LNCAP (cell line): ENCODE results near the gene KCNK1.

Source experiments
- TF ChIP-seq, protein P1 (sequence below): fragments of 450-650 bp; IDR thresholded peaks from 2 replicates; pipeline ENCODE4 v1.5.1; 2017; ENCODE audit warnings: mild to moderate bottlenecking

KCNK1 gene

GRCh38 chr1:233620065-233620464, 6.2 kb downstream of the KCNK1 start:
- TF ChIP-seq, protein P1, sequence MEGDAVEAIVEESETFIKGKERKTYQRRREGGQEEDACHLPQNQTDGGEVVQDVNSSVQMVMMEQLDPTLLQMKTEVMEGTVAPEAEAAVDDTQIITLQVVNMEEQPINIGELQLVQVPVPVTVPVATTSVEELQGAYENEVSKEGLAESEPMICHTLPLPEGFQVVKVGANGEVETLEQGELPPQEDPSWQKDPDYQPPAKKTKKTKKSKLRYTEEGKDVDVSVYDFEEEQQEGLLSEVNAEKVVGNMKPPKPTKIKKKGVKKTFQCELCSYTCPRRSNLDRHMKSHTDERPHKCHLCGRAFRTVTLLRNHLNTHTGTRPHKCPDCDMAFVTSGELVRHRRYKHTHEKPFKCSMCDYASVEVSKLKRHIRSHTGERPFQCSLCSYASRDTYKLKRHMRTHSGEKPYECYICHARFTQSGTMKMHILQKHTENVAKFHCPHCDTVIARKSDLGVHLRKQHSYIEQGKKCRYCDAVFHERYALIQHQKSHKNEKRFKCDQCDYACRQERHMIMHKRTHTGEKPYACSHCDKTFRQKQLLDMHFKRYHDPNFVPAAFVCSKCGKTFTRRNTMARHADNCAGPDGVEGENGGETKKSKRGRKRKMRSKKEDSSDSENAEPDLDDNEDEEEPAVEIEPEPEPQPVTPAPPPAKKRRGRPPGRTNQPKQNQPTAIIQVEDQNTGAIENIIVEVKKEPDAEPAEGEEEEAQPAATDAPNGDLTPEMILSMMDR = no peak

GRCh38 chr1:233621923-233622322, 8.0 kb downstream of the KCNK1 start:
- TF ChIP-seq, protein P1 = no peak

- TF ChIP-seq, protein P1 = no peak
Measured at GRCh38 chr1:233624289-233624688, 10.4 kb downstream of the KCNK1 start.

GRCh38 chr1:233625087-233625486, 11.2 kb downstream of the KCNK1 start:
- TF ChIP-seq, protein P1 = no peak

- TF ChIP-seq, protein P1 = no peak
Measured at GRCh38 chr1:233625510-233625981, 11.6 kb downstream of the KCNK1 start.

GRCh38 chr1:233627376-233627775, 13.5 kb downstream of the KCNK1 start:
- TF ChIP-seq, protein P1 = no peak

DNA sequence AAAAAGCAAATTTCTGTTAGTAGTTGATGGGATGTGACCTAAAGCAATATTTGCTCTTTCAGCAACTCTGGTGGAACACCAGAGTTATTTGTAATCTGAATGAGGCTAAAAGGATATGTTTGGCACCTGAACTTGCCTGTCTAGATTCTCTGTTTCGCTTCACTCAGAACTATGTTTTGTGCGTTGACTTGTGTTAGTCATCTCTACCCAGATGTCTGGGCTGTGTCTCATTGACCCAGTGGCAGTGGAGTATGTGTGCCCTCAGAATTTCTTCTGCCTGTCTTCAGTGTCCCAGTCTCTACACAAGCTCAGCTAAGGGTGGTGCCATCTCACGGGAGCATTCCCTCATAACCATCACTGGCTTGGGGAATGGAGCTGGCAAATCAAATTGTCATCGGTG, 13.9 kb downstream of the KCNK1 start:
- TF ChIP-seq, protein P1 = no peak

DNA sequence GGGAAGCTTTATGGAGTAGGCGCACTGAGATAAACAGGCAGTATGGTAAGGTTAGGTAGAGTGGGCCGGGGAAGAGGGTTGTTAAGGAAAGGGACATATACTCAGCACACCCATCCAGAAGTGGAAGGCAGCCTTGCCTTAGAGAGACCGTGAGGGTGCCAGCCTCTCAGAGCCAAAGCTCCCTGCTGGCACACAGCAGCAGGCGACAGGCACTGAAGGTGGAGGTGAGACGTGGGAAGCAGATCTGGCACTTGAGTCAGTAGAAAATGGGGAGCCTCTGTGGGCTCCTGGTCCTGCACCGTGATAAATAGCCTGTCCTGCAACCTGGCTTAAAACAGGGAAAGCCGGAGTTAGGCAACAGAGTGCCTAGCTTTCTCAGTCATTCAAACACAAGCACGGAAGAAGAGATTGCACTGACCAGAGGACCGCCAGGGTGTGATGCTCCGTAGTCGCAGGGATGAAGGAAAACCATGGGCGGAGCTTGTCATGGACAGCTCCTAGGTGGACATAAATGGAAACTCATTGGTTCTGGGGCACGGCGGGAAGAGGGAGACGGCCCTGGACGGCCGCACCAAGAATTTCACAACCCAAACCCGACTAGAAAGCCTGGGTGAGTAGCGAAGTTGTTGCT, 15.5 kb downstream of the KCNK1 start:
- TF ChIP-seq, protein P1 = no peak
